GM12878 (cell line): ENCODE data around the gene TIMM10. TPM values are rescaled to one million over a fixed set of nuclear protein-coding genes. Genes with fewer than 3 reads are reported as not detected.

Experiments used
- ATAC-seq: fragments of 200-7000 bp; cut with Tn5 transposase; 3 replicates; pipeline ENCODE4 v1.9.1; 2020; ENCODE audit warnings: mild to moderate bottlenecking, moderate library complexity
- BruUV-seq: library from RNA; stranded (reverse); fragments of 400-500 nt; replicated peaks from 2 replicates; lab custom pipeline; 2021; lab: Mats Ljungman, UMichigan
- CTCF ChIA-PET: fragments of 300-600 bp; sonication (Branson Sonifier 250); formaldehyde crosslinking; extraction: SDS; loops from one replicate; lab custom pipeline; 2021; ENCODE audit warnings: inconsistent platforms; lab: Yijun Ruan, JAX
- POLR2A ChIA-PET: fragments of 350-600 bp; formaldehyde crosslinking; extraction: SDS; loops from one replicate; lab custom pipeline; 2021; ENCODE audit warnings: inconsistent platforms; lab: Charles Lee
- RAD21 ChIA-PET: fragments of 300-600 bp; sonication (Branson Sonifier 250); formaldehyde crosslinking; loops from one replicate; lab custom pipeline; 2023; ENCODE audit warnings: antibody characterized with exemption; ENCODE audit not compliant: unreplicated experiment; lab: Charles Lee
- SMC1A ChIA-PET: fragments of 300-600 bp; sonication (Branson Sonifier 250); formaldehyde crosslinking; loops from one replicate; lab custom pipeline; 2023; ENCODE audit not compliant: unreplicated experiment, uncharacterized antibody; lab: Charles Lee
- DNase-seq: peaks from one replicate; pipeline ENCODE4 v3.0.0-alpha.2; 2011; ENCODE audit warnings: low read depth, low spot score
- FAIRE-seq: peaks from 3 replicates; lab custom pipeline; 2011; peaks lifted over from hg19 to GRCh38; lab: Jason Lieb, UNC
- H2AFZ ChIP-seq: 2 replicates; pipeline ENCODE4 v1.6.0; 2011; ENCODE audit warnings: low read depth, low read length, control low read depth; ENCODE audit not compliant: control insufficient read depth
- H3K27ac ChIP-seq: 2 replicates; pipeline ENCODE4 v1.5.1; 2011; ENCODE audit warnings: control low read depth; ENCODE audit not compliant: control insufficient read depth, insufficient read depth
- H3K27me3 ChIP-seq, 2 experiments: replicated peaks in 1 of 2; 2 replicates each; pipeline versions ENCODE4 v1.6.0 to v1.6.1; 2011; ENCODE audit warnings: low read length in 1 of 2; ENCODE audit not compliant: control insufficient read depth in 2 of 2, insufficient read depth in 2 of 2
- H3K36me3 ChIP-seq, 2 experiments: 2 replicates each; pipeline ENCODE4 v1.5.1; 2011; ENCODE audit warnings: low read length in 1 of 2; ENCODE audit not compliant: control insufficient read depth in 2 of 2, insufficient read depth in 2 of 2
- H3K4me1 ChIP-seq: 2 replicates; pipeline ENCODE4 v1.6.1; 2011; ENCODE audit warnings: mild to moderate bottlenecking, low read length, moderate library complexity, mixed read lengths; ENCODE audit not compliant: control insufficient read depth, insufficient read depth
- H3K4me2 ChIP-seq: 2 replicates; pipeline ENCODE4 v1.6.0; 2011; ENCODE audit warnings: control low read depth; ENCODE audit not compliant: control insufficient read depth, insufficient read depth
- H3K4me3 ChIP-seq: fragments of 200-600 bp; sonication (generic); 2 replicates; pipeline ENCODE4 v1.5.1; 2016
- H3K79me2 ChIP-seq: 2 replicates; pipeline ENCODE4 v1.6.0; 2011; ENCODE audit warnings: low read length; ENCODE audit not compliant: control insufficient read depth, insufficient read depth
- H3K9ac ChIP-seq: 2 replicates; pipeline ENCODE4 v1.8.0; 2011; ENCODE audit warnings: low read length, control low read depth, mixed read lengths; ENCODE audit not compliant: control insufficient read depth, insufficient read depth
- H3K9me3 ChIP-seq: replicated peaks from 3 replicates; pipeline ENCODE4 v1.5.1; 2011; ENCODE audit warnings: mild to moderate bottlenecking, low read length; ENCODE audit not compliant: control insufficient read depth, insufficient read depth
- H4K20me1 ChIP-seq: 2 replicates; pipeline ENCODE4 v1.6.0; 2011; ENCODE audit not compliant: control insufficient read depth, insufficient read depth
- BHLHE40 ChIP-seq, 2 experiments: fragments of 450-650 bp in 1 of 2; IDR thresholded peaks; 2 replicates each; pipeline ENCODE4 v1.6.1; 2011 to 2017; ENCODE audit warnings: low read depth in 2 of 2, borderline replicate concordance in 1 of 2, improper control_type of control experiment in 1 of 2, low read length in 1 of 2, mild to moderate bottlenecking in 1 of 2
- BMI1 ChIP-seq: fragments of 450-650 bp; IDR thresholded peaks from 2 replicates; pipeline ENCODE4 v1.6.1; 2016; ENCODE audit warnings: mild to moderate bottlenecking, moderate library complexity, borderline replicate concordance
- CBFB ChIP-seq: IDR thresholded peaks from 2 replicates; pipeline ENCODE4 v1.6.1; 2016; ENCODE audit warnings: antibody characterized with exemption, low read depth
- CEBPB ChIP-seq, 2 experiments: fragments of 150-350 bp in 1 of 2; IDR thresholded peaks; 2 replicates each; pipeline ENCODE4 v1.6.1; 2012 to 2014; ENCODE audit warnings: low read depth in 2 of 2, low read length in 2 of 2, borderline replicate concordance in 1 of 2, inconsistent platforms in 1 of 2
- CREB1 ChIP-seq: IDR thresholded peaks from 2 replicates; pipeline ENCODE4 v1.6.1; 2012; ENCODE audit warnings: low read depth, mild to moderate bottlenecking, inconsistent platforms
- EED ChIP-seq: sonication (generic); IDR thresholded peaks from 2 replicates; pipeline ENCODE4 v1.6.1; 2016; ENCODE audit warnings: antibody characterized with exemption, low read depth
- HDAC2 ChIP-seq: fragments of 200-600 bp; sonication (generic); IDR thresholded peaks from 2 replicates; pipeline ENCODE4 v1.6.1; 2017
- MYC ChIP-seq: IDR thresholded peaks from 2 replicates; pipeline ENCODE4 v1.6.1; 2011; ENCODE audit warnings: mild to moderate bottlenecking, low read length, moderate library complexity, inconsistent platforms; ENCODE audit not compliant: insufficient read depth, insufficient replicate concordance, insufficient read length, severe bottlenecking
- USF2 ChIP-seq: IDR thresholded peaks from 2 replicates; pipeline ENCODE4 v1.6.1; 2011; ENCODE audit warnings: low read depth, low read length, improper control_type of control experiment, borderline replicate concordance
- ZNF24 ChIP-seq: fragments of 450-650 bp; IDR thresholded peaks from 2 replicates; pipeline ENCODE4 v1.6.1; 2017; ENCODE audit warnings: antibody characterized with exemption, mild to moderate bottlenecking
- WGBS: methylation state at CpG from one replicate; pipeline ENCODE4 v1.1.6; 2016; ENCODE audit warnings: low lambda C conversion rate; ENCODE audit not compliant: insufficient replicate concordance, insufficient coverage; ENCODE audit errors: missing lambda C conversion rate; 5-methylcytosine and 5-hydroxymethylcytosine counted together
- in situ Hi-C: fragments of 300-500 bp; cut with MboI; formaldehyde crosslinking; loops from 9 replicates; pipeline ENCODE4 v1.14.3; 2018; ENCODE audit warnings: mixed read lengths
- intact Hi-C: fragments of 100-400 bp; cut with micrococcal nuclease; formaldehyde crosslinking; loops from one replicate; pipeline ENCODE4 v1.14.2; 2022; ENCODE audit not compliant: unreplicated experiment
- polyA plus RNA-seq, 11 experiments: library from polyadenylated mRNA; depleted of rRNA in 4 of 11; unstranded in 6 of 11; stranded (reverse) in 5 of 11; fragments of >200 nt; fragmentation: Nextera tagmentation in 4 of 11; fragmentation: Illumina TruSeq in 1 of 11; extraction: Ambion mirVana in 4 of 11; extraction: Trizol in 1 of 11; gene quantifications; 1 replicate in 1 of 11; 2 replicates in 10 of 11; pipeline versions ENCODE4 v1.2.1 to v1.2.3, GENCODE V29; 2011 to 2016; ENCODE audit warnings: inconsistent platforms in 2 of 11, missing spikeins in 2 of 11, low read depth in 1 of 11
- total RNA-seq, 4 experiments: library from RNA; depleted of rRNA in 3 of 4; stranded (reverse); fragments of >200 nt in 3 of 4; fragmentation: Illumina TruSeq in 1 of 4; extraction: Trizol in 1 of 4; gene quantifications; 2 replicates each; pipeline versions ENCODE4 v1.2.1 to v1.2.3, GENCODE V29; 2013 to 2021
- TF ChIP-seq, protein P1 (sequence below): IDR thresholded peaks from 2 replicates; pipeline ENCODE4 v1.6.1; 2012; ENCODE audit warnings: low read depth, low read length, improper control_type of control experiment
- TF ChIP-seq, protein P2 (sequence below): IDR thresholded peaks from 2 replicates; pipeline ENCODE4 v1.6.1; 2011; ENCODE audit warnings: borderline replicate concordance, low read depth, mild to moderate bottlenecking, moderate library complexity, low read length; ENCODE audit not compliant: insufficient read depth, poor library complexity, severe bottlenecking
- TF ChIP-seq, protein P3 (sequence below): IDR thresholded peaks from 2 replicates; pipeline ENCODE4 v1.6.1; 2011; ENCODE audit warnings: borderline replicate concordance, low read depth, mild to moderate bottlenecking, moderate library complexity, mixed read lengths, low read length; ENCODE audit not compliant: insufficient read depth; ENCODE audit errors: extremely low read length
- TF ChIP-seq, protein P4 (sequence below): fragments of 450-650 bp; formaldehyde crosslinking; IDR thresholded peaks from 2 replicates; pipeline ENCODE4 v1.5.0; 2022; ENCODE audit warnings: mild to moderate bottlenecking, missing genetic modification characterization

The TIMM10 gene
- total and polyA plus RNA-seq, 10 of the 15 experiments (the other 5 are each of a cell fraction or from before 2014, with no cell fraction given), result 148 to 898 (median 206) TPM

DNA sequence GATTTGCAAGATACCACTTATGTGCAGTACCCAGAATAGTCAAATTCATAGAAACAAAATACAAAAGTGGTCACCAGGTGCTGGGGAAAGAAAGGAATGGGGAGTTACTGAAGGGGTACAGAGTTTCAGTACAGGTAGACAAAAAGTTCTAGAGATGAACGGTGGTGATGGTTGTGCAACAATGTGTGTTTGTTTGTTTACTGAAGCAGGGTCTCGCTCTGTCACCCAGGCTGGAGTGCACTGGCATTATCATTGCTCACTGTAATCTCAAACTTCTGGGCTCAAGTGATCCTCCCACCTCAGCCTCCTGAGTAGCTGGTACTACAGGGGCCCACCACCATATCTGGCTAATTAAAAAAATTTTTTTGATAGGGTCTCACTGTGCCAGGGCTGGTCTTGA, 24.8 kb upstream of the TIMM10 start (continued):
- TF ChIP-seq, protein P1, sequence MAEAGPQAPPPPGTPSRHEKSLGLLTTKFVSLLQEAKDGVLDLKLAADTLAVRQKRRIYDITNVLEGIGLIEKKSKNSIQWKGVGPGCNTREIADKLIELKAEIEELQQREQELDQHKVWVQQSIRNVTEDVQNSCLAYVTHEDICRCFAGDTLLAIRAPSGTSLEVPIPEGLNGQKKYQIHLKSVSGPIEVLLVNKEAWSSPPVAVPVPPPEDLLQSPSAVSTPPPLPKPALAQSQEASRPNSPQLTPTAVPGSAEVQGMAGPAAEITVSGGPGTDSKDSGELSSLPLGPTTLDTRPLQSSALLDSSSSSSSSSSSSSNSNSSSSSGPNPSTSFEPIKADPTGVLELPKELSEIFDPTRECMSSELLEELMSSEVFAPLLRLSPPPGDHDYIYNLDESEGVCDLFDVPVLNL, result no peak
- TF ChIP-seq, protein P2, sequence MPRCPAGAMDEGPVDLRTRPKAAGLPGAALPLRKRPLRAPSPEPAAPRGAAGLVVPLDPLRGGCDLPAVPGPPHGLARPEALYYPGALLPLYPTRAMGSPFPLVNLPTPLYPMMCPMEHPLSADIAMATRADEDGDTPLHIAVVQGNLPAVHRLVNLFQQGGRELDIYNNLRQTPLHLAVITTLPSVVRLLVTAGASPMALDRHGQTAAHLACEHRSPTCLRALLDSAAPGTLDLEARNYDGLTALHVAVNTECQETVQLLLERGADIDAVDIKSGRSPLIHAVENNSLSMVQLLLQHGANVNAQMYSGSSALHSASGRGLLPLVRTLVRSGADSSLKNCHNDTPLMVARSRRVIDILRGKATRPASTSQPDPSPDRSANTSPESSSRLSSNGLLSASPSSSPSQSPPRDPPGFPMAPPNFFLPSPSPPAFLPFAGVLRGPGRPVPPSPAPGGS, result no peak
- no peak for TF ChIP-seq CREB1
- no peak for TF ChIP-seq MYC
- TF ChIP-seq HDAC2, result no peak

DNA sequence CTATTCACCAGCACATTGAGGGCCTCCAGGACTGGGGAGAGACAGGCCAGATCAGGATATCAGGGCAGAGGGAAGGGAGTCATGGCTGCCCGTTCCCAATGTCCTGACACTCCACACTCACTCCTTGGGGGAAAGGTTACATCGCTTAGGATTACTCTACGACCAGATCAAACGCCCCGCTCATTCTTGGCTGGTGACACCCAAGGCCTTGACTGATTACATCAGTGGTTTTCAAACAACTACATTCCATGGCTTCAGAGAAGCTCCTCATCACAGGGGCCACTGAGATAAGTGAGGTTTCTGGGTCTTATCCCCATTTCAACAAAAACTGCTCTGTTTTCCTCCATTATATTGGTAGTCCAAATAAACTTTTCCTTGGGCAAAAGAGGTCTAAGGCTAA, 21.9 kb upstream of the TIMM10 start:
- H3K27ac ChIP-seq, result no peak overlapping the region
- in situ Hi-C loops, result no loop called here
- ChIA-PET CTCF (interaction anchor here (1.5 kb wide), 1 partner anchor 15 kb away, joined by 3 read pairs; the partner anchor contains the start of gene UBE2L6), RAD21 (no interaction called here), SMC1A (no interaction called here), POLR2A (no interaction called here)
- peaks cover 6% of the 10 kb centered on the region for H3K4me1 ChIP-seq
- WGBS, result 95% methylated on average over 5 of the region's 5 CpGs
- H3K4me3 ChIP-seq, result no peak overlapping the region
- no peak for FAIRE-seq
- ATAC-seq, result no peak
- no TSS peak for BruUV-seq
- no peaks in the 10 kb centered on the region for H3K79me2 ChIP-seq
- H3K9me3 ChIP-seq, result no peaks in the 10 kb centered on the region
- no peak for DNase-seq
- intact Hi-C loops, result no loop called here
- H3K4me2 ChIP-seq, result no peak overlapping the region
- no peak overlapping the region for H2AFZ ChIP-seq
- H3K9ac ChIP-seq, result no peak overlapping the region
- H4K20me1 ChIP-seq, result no peaks in the 10 kb centered on the region
- no peaks in the 10 kb centered on the region for H3K27me3 ChIP-seq
- peaks cover 33 to 42% of the 10 kb centered on the region in 2 experiments for H3K36me3 ChIP-seq
- TF ChIP-seq BHLHE40 (IDR thresholded peaks at IDR 0.05; ENCODE audit: borderline replicate concordance in 1 of 2, low read depth in 2 of 2, low read length in 1 of 2) (no peak), CBFB (no peak), CEBPB (IDR thresholded peaks at IDR 0.05; ENCODE audit: borderline replicate concordance in 1 of 2, low read depth in 2 of 2, low read length in 2 of 2) (no peak), EED (no peak), BMI1 (no peak), USF2 (no peak), ZNF24 (no peak)
- TF ChIP-seq, protein P3, sequence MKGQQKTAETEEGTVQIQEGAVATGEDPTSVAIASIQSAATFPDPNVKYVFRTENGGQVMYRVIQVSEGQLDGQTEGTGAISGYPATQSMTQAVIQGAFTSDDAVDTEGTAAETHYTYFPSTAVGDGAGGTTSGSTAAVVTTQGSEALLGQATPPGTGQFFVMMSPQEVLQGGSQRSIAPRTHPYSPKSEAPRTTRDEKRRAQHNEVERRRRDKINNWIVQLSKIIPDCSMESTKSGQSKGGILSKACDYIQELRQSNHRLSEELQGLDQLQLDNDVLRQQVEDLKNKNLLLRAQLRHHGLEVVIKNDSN, result no peak
- TF ChIP-seq, protein P4, sequence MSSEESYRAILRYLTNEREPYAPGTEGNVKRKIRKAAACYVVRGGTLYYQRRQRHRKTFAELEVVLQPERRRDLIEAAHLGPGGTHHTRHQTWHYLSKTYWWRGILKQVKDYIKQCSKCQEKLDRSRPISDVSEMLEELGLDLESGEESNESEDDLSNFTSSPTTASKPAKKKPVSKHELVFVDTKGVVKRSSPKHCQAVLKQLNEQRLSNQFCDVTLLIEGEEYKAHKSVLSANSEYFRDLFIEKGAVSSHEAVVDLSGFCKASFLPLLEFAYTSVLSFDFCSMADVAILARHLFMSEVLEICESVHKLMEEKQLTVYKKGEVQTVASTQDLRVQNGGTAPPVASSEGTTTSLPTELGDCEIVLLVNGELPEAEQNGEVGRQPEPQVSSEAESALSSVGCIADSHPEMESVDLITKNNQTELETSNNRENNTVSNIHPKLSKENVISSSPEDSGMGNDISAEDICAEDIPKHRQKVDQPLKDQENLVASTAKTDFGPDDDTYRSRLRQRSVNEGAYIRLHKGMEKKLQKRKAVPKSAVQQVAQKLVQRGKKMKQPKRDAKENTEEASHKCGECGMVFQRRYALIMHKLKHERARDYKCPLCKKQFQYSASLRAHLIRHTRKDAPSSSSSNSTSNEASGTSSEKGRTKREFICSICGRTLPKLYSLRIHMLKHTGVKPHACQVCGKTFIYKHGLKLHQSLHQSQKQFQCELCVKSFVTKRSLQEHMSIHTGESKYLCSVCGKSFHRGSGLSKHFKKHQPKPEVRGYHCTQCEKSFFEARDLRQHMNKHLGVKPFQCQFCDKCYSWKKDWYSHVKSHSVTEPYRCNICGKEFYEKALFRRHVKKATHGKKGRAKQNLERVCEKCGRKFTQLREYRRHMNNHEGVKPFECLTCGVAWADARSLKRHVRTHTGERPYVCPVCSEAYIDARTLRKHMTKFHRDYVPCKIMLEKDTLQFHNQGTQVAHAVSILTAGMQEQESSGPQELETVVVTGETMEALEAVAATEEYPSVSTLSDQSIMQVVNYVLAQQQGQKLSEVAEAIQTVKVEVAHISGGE (CRISPR knock-in tag), result no peak
